ENCODE results near the gene TM9SF1. TPM values are rescaled to one million over a fixed set of nuclear protein-coding genes. Genes with fewer than 3 reads are reported as not detected.

The TM9SF1 gene
- total and polyA plus RNA-seq, 9 of the 15 experiments (the other 6 are each of a cell fraction or from before 2014, with no cell fraction given): 5.3 to 20.3 (median 11.8) TPM

DNA sequence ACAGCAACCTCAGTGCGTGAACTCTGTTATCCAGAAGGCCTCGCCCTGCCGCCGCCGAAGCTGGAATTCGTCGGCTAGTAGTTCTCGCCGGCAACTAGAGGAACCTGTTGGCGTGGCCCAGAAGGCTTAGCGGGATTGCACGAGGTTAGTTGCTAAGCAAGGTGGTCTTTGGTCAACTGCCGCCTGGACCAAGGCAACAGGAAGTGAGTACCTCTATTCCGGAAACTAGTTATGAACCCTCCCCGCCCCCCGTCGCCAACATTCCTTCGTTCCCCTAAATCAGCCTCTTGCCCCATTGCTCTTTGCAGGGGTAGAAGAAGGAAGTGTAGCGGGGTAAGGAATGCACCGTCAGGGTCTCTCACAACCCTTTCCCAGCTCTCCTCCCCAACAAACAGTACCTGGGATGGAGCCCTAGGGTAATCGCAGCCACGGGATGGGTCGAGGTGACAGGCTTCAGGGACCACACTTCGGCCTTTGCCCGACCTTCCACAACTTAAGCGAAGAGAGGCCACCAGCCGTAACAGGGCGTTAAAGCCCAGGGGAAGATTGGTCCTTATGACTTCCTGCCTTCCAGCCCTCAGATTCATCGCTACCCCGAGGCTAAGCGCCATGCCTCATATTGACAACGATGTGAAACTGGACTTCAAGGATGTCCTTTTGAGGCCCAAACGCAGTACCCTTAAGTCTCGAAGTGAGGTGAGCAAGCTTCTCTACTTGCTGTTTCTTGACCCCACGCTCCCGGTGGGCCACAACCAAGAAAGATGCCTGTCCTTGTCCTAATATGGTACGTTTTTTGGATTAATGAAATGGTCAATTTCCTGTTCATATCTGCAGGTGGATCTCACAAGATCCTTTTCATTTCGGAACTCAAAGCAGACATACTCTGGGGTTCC, 37.6 kb upstream of the TM9SF1 start, which contains the start of gene GMPR2 (continued):
- TF ChIP-seq NR0B1 (IDR thresholded peaks at IDR 0.05; ENCODE audit: partially characterized antibody) (no peak), MTA3 (IDR thresholded peaks at IDR 0.05; ENCODE audit: borderline replicate concordance) (no peak), HIVEP1 (CRISPR knock-in tag; IDR thresholded peaks at IDR 0.05) (no peak), HDAC6 (IDR thresholded peaks at IDR 0.05; ENCODE audit: low read depth, low read length) (no peak), ZNF24 (IDR thresholded peaks at IDR 0.05) (no peak), OTX1 (CRISPR knock-in tag; IDR thresholded peaks at IDR 0.05) (no peak), ZBTB1 (CRISPR knock-in tag; IDR thresholded peaks at IDR 0.05; ENCODE audit: borderline replicate concordance, low read depth) (no peak), ARID2 (IDR thresholded peaks at IDR 0.05) (no peak), CCNT2 (IDR thresholded peaks at IDR 0.05; ENCODE audit: borderline replicate concordance, extremely low read depth, insufficient read length, low read depth, low read length) (no peak), JUNB (CRISPR knock-in tag; conservative IDR thresholded peaks at IDR 0.05) (no peak), HNRNPLL (IDR thresholded peaks at IDR 0.05; ENCODE audit: low read depth, low read length, poor library complexity, severe bottlenecking) (no peak), HDAC2 (IDR thresholded peaks at IDR 0.05) (no peak), SMARCB1 (IDR thresholded peaks at IDR 0.05; ENCODE audit: insufficient read length, low read depth) (no peak), TAF15 (IDR thresholded peaks at IDR 0.05; ENCODE audit: low read depth, low read length) (no peak)
- TF ChIP-seq, protein P1, sequence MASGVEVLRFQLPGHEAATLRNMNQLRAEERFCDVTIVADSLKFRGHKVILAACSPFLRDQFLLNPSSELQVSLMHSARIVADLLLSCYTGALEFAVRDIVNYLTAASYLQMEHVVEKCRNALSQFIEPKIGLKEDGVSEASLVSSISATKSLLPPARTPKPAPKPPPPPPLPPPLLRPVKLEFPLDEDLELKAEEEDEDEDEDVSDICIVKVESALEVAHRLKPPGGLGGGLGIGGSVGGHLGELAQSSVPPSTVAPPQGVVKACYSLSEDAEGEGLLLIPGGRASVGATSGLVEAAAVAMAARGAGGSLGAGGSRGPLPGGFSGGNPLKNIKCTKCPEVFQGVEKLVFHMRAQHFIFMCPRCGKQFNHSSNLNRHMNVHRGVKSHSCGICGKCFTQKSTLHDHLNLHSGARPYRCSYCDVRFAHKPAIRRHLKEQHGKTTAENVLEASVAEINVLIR (CRISPR knock-in tag; IDR thresholded peaks at IDR 0.05): no peak
- TF ChIP-seq, protein P2, sequence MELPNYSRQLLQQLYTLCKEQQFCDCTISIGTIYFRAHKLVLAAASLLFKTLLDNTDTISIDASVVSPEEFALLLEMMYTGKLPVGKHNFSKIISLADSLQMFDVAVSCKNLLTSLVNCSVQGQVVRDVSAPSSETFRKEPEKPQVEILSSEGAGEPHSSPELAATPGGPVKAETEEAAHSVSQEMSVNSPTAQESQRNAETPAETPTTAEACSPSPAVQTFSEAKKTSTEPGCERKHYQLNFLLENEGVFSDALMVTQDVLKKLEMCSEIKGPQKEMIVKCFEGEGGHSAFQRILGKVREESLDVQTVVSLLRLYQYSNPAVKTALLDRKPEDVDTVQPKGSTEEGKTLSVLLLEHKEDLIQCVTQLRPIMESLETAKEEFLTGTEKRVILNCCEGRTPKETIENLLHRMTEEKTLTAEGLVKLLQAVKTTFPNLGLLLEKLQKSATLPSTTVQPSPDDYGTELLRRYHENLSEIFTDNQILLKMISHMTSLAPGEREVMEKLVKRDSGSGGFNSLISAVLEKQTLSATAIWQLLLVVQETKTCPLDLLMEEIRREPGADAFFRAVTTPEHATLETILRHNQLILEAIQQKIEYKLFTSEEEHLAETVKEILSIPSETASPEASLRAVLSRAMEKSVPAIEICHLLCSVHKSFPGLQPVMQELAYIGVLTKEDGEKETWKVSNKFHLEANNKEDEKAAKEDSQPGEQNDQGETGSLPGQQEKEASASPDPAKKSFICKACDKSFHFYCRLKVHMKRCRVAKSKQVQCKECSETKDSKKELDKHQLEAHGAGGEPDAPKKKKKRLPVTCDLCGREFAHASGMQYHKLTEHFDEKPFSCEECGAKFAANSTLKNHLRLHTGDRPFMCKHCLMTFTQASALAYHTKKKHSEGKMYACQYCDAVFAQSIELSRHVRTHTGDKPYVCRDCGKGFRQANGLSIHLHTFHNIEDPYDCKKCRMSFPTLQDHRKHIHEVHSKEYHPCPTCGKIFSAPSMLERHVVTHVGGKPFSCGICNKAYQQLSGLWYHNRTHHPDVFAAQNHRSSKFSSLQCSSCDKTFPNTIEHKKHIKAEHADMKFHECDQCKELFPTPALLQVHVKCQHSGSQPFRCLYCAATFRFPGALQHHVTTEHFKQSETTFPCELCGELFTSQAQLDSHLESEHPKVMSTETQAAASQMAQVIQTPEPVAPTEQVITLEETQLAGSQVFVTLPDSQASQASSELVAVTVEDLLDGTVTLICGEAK (IDR thresholded peaks at IDR 0.05): peak; percentile 93
- TF ChIP-seq, protein P2 (CRISPR knock-in tag; IDR thresholded peaks at IDR 0.05): no peak
